Neural crest cell (in vitro differentiated cells): Measurements from ENCODE around the gene LPGAT1. TPM values are rescaled to one million over a fixed set of nuclear protein-coding genes. Genes with fewer than 3 reads are reported as not detected.

ENCODE experiments used
- DNase-seq: peaks from one replicate; pipeline ENCODE4 v3.0.0; 2021; ENCODE audit warnings: low read depth, mixed read lengths, low spot score
- H3K27ac Mint-ChIP-seq: one replicate; pipeline ENCODE4 v1.8.0; 2021; ENCODE audit warnings: mild to moderate bottlenecking, mixed read lengths; ENCODE audit not compliant: unreplicated experiment
- H3K27me3 Mint-ChIP-seq: 2 replicates; pipeline ENCODE4 v1.8.0; 2021; ENCODE audit warnings: low read depth, mild to moderate bottlenecking, mixed read lengths
- H3K36me3 Mint-ChIP-seq: 2 replicates; pipeline ENCODE4 v1.8.0; 2021; ENCODE audit warnings: low read depth, mild to moderate bottlenecking, mixed read lengths
- H3K4me1 Mint-ChIP-seq: 2 replicates; pipeline ENCODE4 v1.8.0; 2021; ENCODE audit warnings: mixed read lengths
- H3K4me3 Mint-ChIP-seq: one replicate; pipeline ENCODE4 v1.8.0; 2021; ENCODE audit warnings: mild to moderate bottlenecking, mixed read lengths
- H3K9me3 Mint-ChIP-seq: 2 replicates; pipeline ENCODE4 v1.8.0; 2021; ENCODE audit warnings: mixed read lengths
- CTCF ChIP-seq: fragments of 200-600 bp; sonication (generic); conservative IDR thresholded peaks from 2 replicates; pipeline ENCODE4 v1.5.0; 2021; ENCODE audit warnings: antibody characterized with exemption, mild to moderate bottlenecking
- total RNA-seq: library from RNA; stranded (reverse); gene quantifications from 2 replicates; pipeline ENCODE4 v1.2.1, GENCODE V29; 2021

Gene LPGAT1
- total RNA-seq, 1 donor from 2014 or later, result 30.3 TPM

DNA sequence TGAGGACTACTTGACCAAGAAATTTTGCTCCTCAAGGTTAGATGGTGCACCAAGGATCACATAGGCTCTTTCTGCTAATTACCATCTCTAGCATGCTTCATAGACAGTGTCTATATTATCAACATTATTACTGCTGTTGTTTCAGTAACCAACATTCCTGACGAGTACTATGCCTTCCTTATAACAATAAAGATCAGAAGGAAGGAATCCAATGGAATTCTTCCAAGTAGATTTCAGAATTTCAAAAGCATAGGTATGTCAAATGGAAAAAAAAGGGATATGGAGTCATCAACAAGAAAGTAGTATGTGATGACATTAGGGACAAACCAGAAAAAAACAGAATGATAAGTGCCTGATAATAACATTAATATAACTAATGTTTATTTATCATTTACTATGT lies 39.6 kb upstream of the LPGAT1 start:
- no peak for DNase-seq
- Mint-ChIP-seq H3K36me3 (no peaks in the 10 kb centered on the region), H3K4me3 (no peak overlapping the region), H3K27me3 (no peaks in the 10 kb centered on the region), H3K27ac (no peak overlapping the region), H3K4me1 (no peaks in the 10 kb centered on the region), H3K9me3 (peaks cover 3% of the 10 kb centered on the region)
- TF ChIP-seq CTCF, result no peak

- no peak overlapping the region for H3K4me3 Mint-ChIP-seq
- H3K27ac Mint-ChIP-seq, result no peak overlapping the region
- H3K27me3 Mint-ChIP-seq, result no peaks in the 10 kb centered on the region
- no peaks in the 10 kb centered on the region for H3K4me1 Mint-ChIP-seq
- TF ChIP-seq CTCF, result no peak
- DNase-seq, result no peak
- no peaks in the 10 kb centered on the region for H3K36me3 Mint-ChIP-seq
- peaks cover 8% of the 10 kb centered on the region for H3K9me3 Mint-ChIP-seq
Observed at GRCh38 chr1:211865180-211865579, 34.6 kb upstream of the LPGAT1 start.

DNA sequence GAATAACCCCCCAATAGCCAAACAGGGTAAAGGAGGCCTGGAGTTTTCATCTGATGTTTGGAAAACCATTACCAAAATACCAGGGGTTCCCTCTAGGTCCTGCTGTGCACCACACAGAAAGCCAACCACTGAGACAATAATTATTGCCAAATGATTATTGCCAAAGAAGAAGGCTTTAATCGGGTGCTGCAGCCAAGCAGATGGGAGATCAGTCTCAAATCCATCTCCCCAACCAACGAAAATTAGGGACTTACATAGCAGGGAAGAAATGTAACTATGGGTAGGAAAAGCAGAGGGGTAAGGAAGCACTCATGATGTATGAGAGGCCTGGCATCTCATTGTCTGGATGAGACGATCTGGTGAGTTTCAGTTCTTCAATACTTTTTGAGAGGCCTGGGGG lies 28.8 kb upstream of the LPGAT1 start:
- no peak for TF ChIP-seq CTCF
- H3K27me3 Mint-ChIP-seq, result no peaks in the 10 kb centered on the region
- peaks cover 6% of the 10 kb centered on the region for H3K36me3 Mint-ChIP-seq
- H3K9me3 Mint-ChIP-seq, result peaks cover 15% of the 10 kb centered on the region
- no peak overlapping the region for H3K4me3 Mint-ChIP-seq
- H3K4me1 Mint-ChIP-seq, result no peaks in the 10 kb centered on the region
- no peak for DNase-seq
- H3K27ac Mint-ChIP-seq, result no peak overlapping the region

DNA sequence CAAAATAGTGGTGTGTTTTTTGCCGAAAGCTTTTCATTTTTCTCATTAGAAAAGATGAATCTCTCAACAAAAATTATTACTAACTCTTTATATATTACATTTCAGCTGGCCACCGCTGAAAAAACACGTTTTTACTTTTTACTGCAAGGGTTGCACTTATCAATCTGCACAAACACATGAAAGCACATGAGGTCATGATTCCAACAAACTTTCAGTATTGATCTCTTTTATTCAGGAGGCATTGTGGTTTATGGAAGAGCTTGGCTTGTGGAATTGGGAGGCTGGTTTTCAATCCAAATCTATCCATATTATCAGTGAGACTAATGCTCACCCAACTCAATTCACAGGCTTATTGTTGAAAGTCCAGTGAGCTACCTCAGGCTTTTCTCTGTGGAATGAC lies 20.6 kb upstream of the LPGAT1 start:
- Mint-ChIP-seq H3K4me1 (no peaks in the 10 kb centered on the region), H3K27ac (no peak overlapping the region), H3K27me3 (peaks cover 4% of the 10 kb centered on the region), H3K9me3 (peaks cover 3% of the 10 kb centered on the region), H3K4me3 (no peak overlapping the region), H3K36me3 (no peaks in the 10 kb centered on the region)
- no peak for DNase-seq
- TF ChIP-seq CTCF, result no peak

- TF ChIP-seq CTCF, result no peak
- H3K27ac Mint-ChIP-seq, result no peak overlapping the region
- H3K4me1 Mint-ChIP-seq, result no peaks in the 10 kb centered on the region
- H3K9me3 Mint-ChIP-seq, result no peaks in the 10 kb centered on the region
- H3K27me3 Mint-ChIP-seq, result peaks cover 3% of the 10 kb centered on the region
- no peaks in the 10 kb centered on the region for H3K36me3 Mint-ChIP-seq
- no peak overlapping the region for H3K4me3 Mint-ChIP-seq
- no peak for DNase-seq
Observed at GRCh38 chr1:211843507-211844298, 13.1 kb upstream of the LPGAT1 start.
